Activated B cell treated with CpG ODN at 0.5 μM for 24 hours (primary cell): ENCODE measurements around the gene CRTC3. TPM values are rescaled to one million over a fixed set of nuclear protein-coding genes. Genes with fewer than 3 reads are reported as not detected.

ENCODE experiments used
- ATAC-seq: fragments of 200-7000 bp; cut with Tn5 transposase; one replicate; pipeline ENCODE4 v1.10.0; 2021; ENCODE audit warnings: low read depth, mild to moderate bottlenecking, moderate library complexity
- CTCF ChIA-PET: fragments of 350-600 bp; sonication (Branson Sonifier 250); formaldehyde crosslinking; loops from one replicate; lab custom pipeline; 2021; ENCODE audit warnings: antibody characterized with exemption; lab: Charles Lee
- POLR2A ChIA-PET: fragments of 350-600 bp; sonication (Branson Sonifier 250); formaldehyde crosslinking; loops from one replicate; lab custom pipeline; 2021; ENCODE audit warnings: antibody characterized with exemption; lab: Charles Lee
- DNase-seq: peaks from one replicate; pipeline ENCODE4 v3.0.0; 2022
- H3K27ac Mint-ChIP-seq: one replicate; pipeline ENCODE4 v1.8.0; 2020; ENCODE audit warnings: mixed read lengths
- H3K27me3 Mint-ChIP-seq: one replicate; pipeline ENCODE4 v1.8.0; 2021; ENCODE audit warnings: mixed read lengths
- H3K36me3 Mint-ChIP-seq: one replicate; pipeline ENCODE4 v1.8.0; 2021; ENCODE audit warnings: low read depth, mixed read lengths
- H3K4me1 Mint-ChIP-seq: one replicate; pipeline ENCODE4 v1.8.0; 2021; ENCODE audit warnings: mixed read lengths
- H3K4me3 Mint-ChIP-seq: one replicate; pipeline ENCODE4 v1.8.0; 2020; ENCODE audit warnings: mild to moderate bottlenecking, mixed read lengths
- H3K9me3 Mint-ChIP-seq: one replicate; pipeline ENCODE4 v1.8.0; 2020; ENCODE audit warnings: mixed read lengths
- intact Hi-C: fragments of 100-400 bp; cut with micrococcal nuclease; formaldehyde crosslinking; loops from one replicate; pipeline ENCODE4 v1.15.1; 2024
- total RNA-seq: library from RNA; stranded (reverse); gene quantifications from 2 replicates; pipeline ENCODE4 v1.2.3, GENCODE V29; 2022
- TF ChIP-seq, protein P1 (sequence below): fragments of 200-600 bp; IDR thresholded peaks from one replicate; pipeline ENCODE4 v1.8.0; 2022; ENCODE audit warnings: antibody characterized with exemption, mild to moderate bottlenecking

The CRTC3 gene
- total RNA-seq, 1 donor from 2014 or later, result 65.0 TPM

DNA sequence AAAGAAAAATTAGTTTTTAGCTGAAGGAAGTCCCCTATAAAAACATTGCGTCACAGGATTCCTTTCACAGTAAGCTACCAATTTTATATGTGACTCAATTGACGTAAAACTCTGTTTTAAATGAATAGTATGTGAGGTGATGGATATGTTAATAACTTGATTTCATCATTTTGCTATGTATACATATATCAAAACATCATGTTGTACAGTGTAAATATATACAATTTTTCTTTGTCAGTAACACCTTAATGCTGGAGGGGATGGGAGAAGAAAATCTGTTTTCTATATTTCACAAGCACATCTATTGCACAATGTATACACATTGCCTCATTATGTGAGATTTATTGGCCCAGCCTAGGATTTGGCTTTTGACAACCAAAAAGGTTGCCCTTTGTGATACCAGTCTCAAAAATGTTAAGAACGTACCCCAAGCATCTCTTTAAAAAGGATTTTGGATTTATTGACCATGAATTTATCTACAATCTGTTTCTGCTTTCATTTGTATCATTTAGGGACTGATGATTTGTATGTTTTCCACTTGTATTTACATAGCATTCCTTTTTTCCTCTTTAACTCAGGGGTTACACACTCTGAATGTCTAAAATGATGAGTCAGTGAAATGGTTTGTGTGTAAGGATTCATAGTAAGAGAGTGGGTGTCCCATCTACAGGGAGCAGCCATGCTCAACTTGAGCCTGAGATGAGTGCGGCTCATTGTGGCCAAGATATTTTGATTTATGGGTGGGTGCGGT is 62.6 kb downstream of the CRTC3 start:
- H3K4me3 Mint-ChIP-seq, result no peak overlapping the region

GRCh38 chr15:90593499-90594158 is 63.9 kb downstream of the CRTC3 start:
- no peak for ATAC-seq
- ChIA-PET POLR2A (interaction anchor here (0.7 to 3.8 kb wide), 12 partner anchors 9 to 339 kb away, joined by 3 to 28 read pairs (median 5); partner anchors contain the start of genes BLM, CRTC3, HDDC3 and IQGAP1), CTCF (no interaction called here)
- Mint-ChIP-seq H3K4me1 (peaks cover 81% of the 10 kb centered on the region), H3K27me3 (no peaks in the 10 kb centered on the region), H3K36me3 (peaks cover 9% of the 10 kb centered on the region), H3K9me3 (no peaks in the 10 kb centered on the region), H3K27ac (peak overlapping the region; percentile 98), H3K4me3 (peak overlapping the region; percentile 82)
- intact Hi-C loops, result loop anchor here (1.0 to 10.0 kb wide), 6 partner anchors 15 to 209 kb away; partner anchors contain the start of gene IQGAP1
- TF ChIP-seq, protein P1, sequence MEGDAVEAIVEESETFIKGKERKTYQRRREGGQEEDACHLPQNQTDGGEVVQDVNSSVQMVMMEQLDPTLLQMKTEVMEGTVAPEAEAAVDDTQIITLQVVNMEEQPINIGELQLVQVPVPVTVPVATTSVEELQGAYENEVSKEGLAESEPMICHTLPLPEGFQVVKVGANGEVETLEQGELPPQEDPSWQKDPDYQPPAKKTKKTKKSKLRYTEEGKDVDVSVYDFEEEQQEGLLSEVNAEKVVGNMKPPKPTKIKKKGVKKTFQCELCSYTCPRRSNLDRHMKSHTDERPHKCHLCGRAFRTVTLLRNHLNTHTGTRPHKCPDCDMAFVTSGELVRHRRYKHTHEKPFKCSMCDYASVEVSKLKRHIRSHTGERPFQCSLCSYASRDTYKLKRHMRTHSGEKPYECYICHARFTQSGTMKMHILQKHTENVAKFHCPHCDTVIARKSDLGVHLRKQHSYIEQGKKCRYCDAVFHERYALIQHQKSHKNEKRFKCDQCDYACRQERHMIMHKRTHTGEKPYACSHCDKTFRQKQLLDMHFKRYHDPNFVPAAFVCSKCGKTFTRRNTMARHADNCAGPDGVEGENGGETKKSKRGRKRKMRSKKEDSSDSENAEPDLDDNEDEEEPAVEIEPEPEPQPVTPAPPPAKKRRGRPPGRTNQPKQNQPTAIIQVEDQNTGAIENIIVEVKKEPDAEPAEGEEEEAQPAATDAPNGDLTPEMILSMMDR, result no peak
- no peak for DNase-seq

More for the DNA sequence above, 62.6 kb downstream of the CRTC3 start:
- DNase-seq, result no peak
- H3K36me3 Mint-ChIP-seq, result peaks cover 12% of the 10 kb centered on the region
- CTCF ChIA-PET, result no interaction called here
- no peaks in the 10 kb centered on the region for H3K9me3 Mint-ChIP-seq
- H3K4me1 Mint-ChIP-seq, result peaks cover 76% of the 10 kb centered on the region
- no peak for ATAC-seq
- peak overlapping the region; percentile 98 for H3K27ac Mint-ChIP-seq
- H3K27me3 Mint-ChIP-seq, result no peaks in the 10 kb centered on the region
- intact Hi-C loops, result loop anchor here (10.0 kb wide), 1 partner anchor 208 kb away; the partner anchor contains the start of gene IQGAP1
- TF ChIP-seq, protein P1, result no peak
- POLR2A ChIA-PET, result interaction anchor here (0.8 to 1.9 kb wide), 3 partner anchors 9 to 62 kb away, joined by 3 to 6 read pairs (median 3); no protein-coding TSS in a partner anchor

GRCh38 chr15:90594301-90594738 is 64.6 kb downstream of the CRTC3 start:
- H3K36me3 Mint-ChIP-seq, result peaks cover 9% of the 10 kb centered on the region

GRCh38 chr15:90595763-90596155 is 66.0 kb downstream of the CRTC3 start:
- Mint-ChIP-seq H3K9me3 (no peaks in the 10 kb centered on the region), H3K4me3 (peak overlapping the region; percentile 82), H3K36me3 (peaks cover 8% of the 10 kb centered on the region), H3K27me3 (no peaks in the 10 kb centered on the region), H3K4me1 (peaks cover 95% of the 10 kb centered on the region), H3K27ac (peak overlapping the region; percentile 98)
- ATAC-seq, result peak; percentile 6
- TF ChIP-seq, protein P1, result no peak
- intact Hi-C loops, result loop anchor here (1.0 to 10.0 kb wide), 7 partner anchors 17 to 211 kb away; partner anchors contain the start of gene IQGAP1
- CTCF ChIA-PET, result no interaction called here
- POLR2A ChIA-PET, result interaction anchor here (0.6 to 3.8 kb wide), 9 partner anchors 9 to 495 kb away, joined by 3 to 28 read pairs (median 5); partner anchors contain the start of gene CRTC3
- DNase-seq, result no peak

More at GRCh38 chr15:90594301-90594738, 64.6 kb downstream of the CRTC3 start:
- Mint-ChIP-seq H3K27me3 (no peaks in the 10 kb centered on the region), H3K9me3 (no peaks in the 10 kb centered on the region), H3K27ac (peak overlapping the region; percentile 98), H3K4me3 (peak overlapping the region; percentile 82), H3K4me1 (peaks cover 86% of the 10 kb centered on the region)
- ChIA-PET POLR2A (interaction anchor here (0.7 to 3.8 kb wide), 14 partner anchors 9 to 361 kb away, joined by 3 to 28 read pairs (median 6); partner anchors contain the start of genes BLM, CIB1, CRTC3 and HDDC3), CTCF (no interaction called here)
- TF ChIP-seq, protein P1, result no peak
- ATAC-seq (peak; percentile 83), DNase-seq (peak; percentile 69)
- intact Hi-C loops, result loop anchor here (1.0 to 10.0 kb wide), 6 partner anchors 16 to 210 kb away; partner anchors contain the start of gene IQGAP1
